Sigmoid colon (tissue), 4 donors: ENCODE measurements around the gene IER5.

Experiments
- EP300 ChIP-seq, 4 donors: sonication (generic); formaldehyde crosslinking; IDR thresholded peaks; one replicate each; pipeline ENCODE4 v1.6.1; 2017; ENCODE audit warnings: antibody characterized with exemption in 4 of 4
- POLR2A ChIP-seq, 2 donors: fragments of 450-650 bp; IDR thresholded peaks; one replicate each; pipeline ENCODE4 v1.6.1; 2016; ENCODE audit warnings: antibody characterized with exemption in 2 of 2, mild to moderate bottlenecking in 2 of 2, moderate library complexity in 2 of 2
- POLR2AphosphoS5 ChIP-seq, 4 donors: sonication (generic); formaldehyde crosslinking; IDR thresholded peaks; one replicate each; pipeline ENCODE4 v1.6.1; 2017; ENCODE audit warnings: antibody characterized with exemption in 4 of 4
- TF ChIP-seq, protein P1 (sequence below), 4 experiments: fragments of 450-650 bp in 3 of 4; fragments of 200-600 bp in 1 of 4; IDR thresholded peaks; one replicate each; pipeline ENCODE4 v1.5.1; 2016 to 2019; ENCODE audit warnings: antibody characterized with exemption in 4 of 4, mild to moderate bottlenecking in 3 of 4, moderate library complexity in 2 of 4

DNA sequence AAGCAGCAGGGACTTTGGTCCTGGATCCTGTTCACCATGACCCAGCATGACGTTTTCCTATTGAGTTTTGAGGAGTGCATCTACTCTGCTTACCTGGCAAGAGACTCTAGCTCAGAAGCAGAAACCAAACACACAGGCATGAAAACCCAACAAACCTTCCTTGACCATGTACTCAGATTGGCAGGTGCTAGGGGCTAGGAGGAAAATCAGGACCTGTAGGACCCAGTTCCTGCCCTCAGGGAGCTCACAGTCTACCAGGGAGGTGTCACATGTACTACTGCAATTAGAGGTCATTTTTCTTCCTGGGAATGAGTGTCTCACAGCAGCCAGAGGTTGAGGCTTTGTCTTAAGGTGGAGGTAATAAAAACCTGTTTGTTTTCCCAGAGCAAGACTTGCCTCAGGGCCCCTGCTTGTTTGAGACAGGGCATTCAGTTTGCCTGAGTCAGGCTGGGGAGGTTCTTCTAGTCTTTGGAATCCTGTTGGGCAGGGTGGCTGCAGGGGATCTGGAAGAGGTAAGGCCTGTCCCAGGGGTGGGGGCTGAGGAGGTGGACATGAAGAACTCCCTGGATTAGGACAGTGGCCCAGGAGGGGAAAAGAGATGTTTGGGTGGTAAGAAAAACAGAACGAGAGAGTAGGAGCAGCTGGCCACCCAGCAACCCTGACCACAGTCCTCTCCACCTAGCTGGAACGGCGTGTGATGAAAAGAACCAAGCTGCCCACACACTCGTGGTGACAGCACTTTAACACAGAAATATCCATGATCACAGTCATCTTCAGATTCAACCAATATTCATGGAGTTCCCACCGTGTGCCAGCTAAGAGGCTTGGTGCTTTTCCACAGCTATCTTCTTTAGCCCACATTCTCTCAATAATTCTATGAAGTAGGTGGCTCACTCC is 30.8 kb downstream of the IER5 start:
- TF ChIP-seq, protein P1, sequence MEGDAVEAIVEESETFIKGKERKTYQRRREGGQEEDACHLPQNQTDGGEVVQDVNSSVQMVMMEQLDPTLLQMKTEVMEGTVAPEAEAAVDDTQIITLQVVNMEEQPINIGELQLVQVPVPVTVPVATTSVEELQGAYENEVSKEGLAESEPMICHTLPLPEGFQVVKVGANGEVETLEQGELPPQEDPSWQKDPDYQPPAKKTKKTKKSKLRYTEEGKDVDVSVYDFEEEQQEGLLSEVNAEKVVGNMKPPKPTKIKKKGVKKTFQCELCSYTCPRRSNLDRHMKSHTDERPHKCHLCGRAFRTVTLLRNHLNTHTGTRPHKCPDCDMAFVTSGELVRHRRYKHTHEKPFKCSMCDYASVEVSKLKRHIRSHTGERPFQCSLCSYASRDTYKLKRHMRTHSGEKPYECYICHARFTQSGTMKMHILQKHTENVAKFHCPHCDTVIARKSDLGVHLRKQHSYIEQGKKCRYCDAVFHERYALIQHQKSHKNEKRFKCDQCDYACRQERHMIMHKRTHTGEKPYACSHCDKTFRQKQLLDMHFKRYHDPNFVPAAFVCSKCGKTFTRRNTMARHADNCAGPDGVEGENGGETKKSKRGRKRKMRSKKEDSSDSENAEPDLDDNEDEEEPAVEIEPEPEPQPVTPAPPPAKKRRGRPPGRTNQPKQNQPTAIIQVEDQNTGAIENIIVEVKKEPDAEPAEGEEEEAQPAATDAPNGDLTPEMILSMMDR (IDR thresholded peaks at IDR 0.05), result no peak
- TF ChIP-seq POLR2A (IDR thresholded peaks at IDR 0.05) (no peak), EP300 (IDR thresholded peaks at IDR 0.05) (no peak), POLR2AphosphoS5 (IDR thresholded peaks at IDR 0.05) (no peak)
